PFSK-1 (cell line): Measurements from ENCODE around the gene GARS1.

Experiments used
- POLR2AphosphoS5 ChIP-seq: IDR thresholded peaks from 2 replicates; pipeline ENCODE4 v1.6.1; 2012; ENCODE audit warnings: low read depth, mild to moderate bottlenecking, control low read depth, low read length, moderate library complexity
- SIN3A ChIP-seq: IDR thresholded peaks from 2 replicates; pipeline ENCODE4 v1.6.1; 2012; ENCODE audit warnings: mild to moderate bottlenecking, low read length, moderate library complexity, borderline replicate concordance; ENCODE audit not compliant: insufficient read depth
- TAF1 ChIP-seq: IDR thresholded peaks from 2 replicates; pipeline ENCODE4 v1.6.1; 2012; ENCODE audit warnings: low read length, control low read depth, borderline replicate concordance; ENCODE audit not compliant: insufficient read depth

DNA sequence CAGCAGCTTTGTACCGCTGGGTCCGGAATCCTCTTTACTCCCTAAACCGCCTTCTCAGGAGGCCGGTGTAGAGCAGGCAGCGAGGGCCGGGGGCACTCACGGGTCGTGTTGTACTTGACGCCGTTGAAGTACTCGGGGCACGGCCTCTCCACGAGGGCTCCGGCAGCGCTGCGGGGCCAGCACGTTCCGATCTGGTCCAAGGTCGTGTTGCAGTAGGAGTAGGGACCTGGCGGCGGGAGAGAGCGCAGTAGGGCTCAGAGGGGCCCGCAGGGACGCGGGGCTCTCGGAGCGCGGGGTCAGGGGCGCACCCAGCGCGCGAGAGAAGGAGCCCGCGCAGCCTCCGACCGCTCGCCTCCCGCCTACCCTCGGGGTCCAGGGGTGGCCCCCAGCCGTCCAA, 87.1 kb downstream of the GARS1 start:
- TF ChIP-seq SIN3A (no peak), TAF1 (no peak), POLR2AphosphoS5 (no peak)
